Motor neuron (in vitro differentiated cells): Measurements from ENCODE around the gene OR9G1. TPM values are rescaled to one million over a fixed set of nuclear protein-coding genes. Genes with fewer than 3 reads are reported as not detected.
A peak's percentile ranks its signal among the peaks of the same experiment; 100 is the strongest.

Experiments used
- ATAC-seq, 8 experiments: fragments of 200-7000 bp; cut with Tn5 transposase; replicated peaks in 6 of 8; 2 replicates each; pipeline ENCODE4 v1.8.0; 2021; ENCODE audit warnings: mild to moderate bottlenecking in 8 of 8, moderate library complexity in 8 of 8
- H3K27ac ChIP-seq, 2 donors: fragments of 250-450 bp; sonication (Bioruptor Pico); 2 replicates each; pipeline ENCODE4 v1.9.0; 2021; ENCODE audit warnings: antibody characterized with exemption in 2 of 2, mild to moderate bottlenecking in 2 of 2, moderate library complexity in 1 of 2
- H3K4me1 ChIP-seq, 2 donors: fragments of 250-450 bp; sonication (Bioruptor Pico); replicated peaks in 1 of 2; 2 replicates each; pipeline ENCODE4 v1.6.1; 2021; ENCODE audit warnings: antibody characterized with exemption in 2 of 2, mild to moderate bottlenecking in 2 of 2, moderate library complexity in 1 of 2
- H3K4me3 ChIP-seq, 5 donors: fragments of 250-450 bp; sonication (Bioruptor Pico); 2 replicates each; pipeline ENCODE4 v1.9.0; 2021; ENCODE audit warnings: antibody characterized with exemption in 5 of 5, mild to moderate bottlenecking in 5 of 5, moderate library complexity in 4 of 5
- WGBS, 10 experiments: fragments of 450-650 bp; shearing (Covaris generic); methylation state at CpG; one replicate each; pipeline ENCODE4 v1.0.0; 2022; 5-methylcytosine and 5-hydroxymethylcytosine counted together
- in situ Hi-C, 9 experiments: fragments of 400-800 bp; cut with MboI; loops; one replicate each; pipeline ENCODE4 v1.15.0; 2021; ENCODE audit warnings: low sequenced_read_pairs in 9 of 9, low pct_unique_long_range_greater_than_20kb in 2 of 9; ENCODE audit not compliant: unreplicated experiment in 9 of 9
- total RNA-seq, 8 experiments: library from RNA; unstranded; fragments of 300-600 nt; gene quantifications; 2 replicates each; pipeline versions ENCODE4 v1.2.3 to v1.2.4, GENCODE V29; 2022

OR9G1 gene
- total RNA-seq, 8 experiments from 2014 or later, result 0.18 to 2.1 (median 0.49) TPM; not detected in 3

DNA sequence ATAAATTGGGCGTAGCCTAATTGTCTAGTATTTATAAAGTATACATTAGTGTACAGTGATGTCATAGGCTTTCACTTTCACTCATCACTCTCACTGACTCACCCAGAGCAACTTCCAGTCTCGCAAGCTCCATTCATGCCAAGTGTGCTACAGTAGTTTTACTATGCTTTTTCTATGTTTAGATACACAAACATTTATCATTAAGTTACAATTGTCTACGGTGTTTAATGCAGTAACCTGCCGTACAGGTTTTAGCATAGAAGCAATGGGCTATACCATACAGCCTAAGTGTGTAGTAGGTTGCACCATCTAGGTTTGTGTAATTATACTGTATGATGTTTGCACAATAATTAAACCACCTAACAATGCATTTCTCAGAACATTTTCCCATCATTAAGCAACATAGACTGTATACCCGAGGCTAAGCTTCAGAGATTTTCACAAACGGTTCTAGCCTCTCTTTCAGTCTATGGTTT is 17.5 kb downstream of the OR9G1 start:
- peak in 1 of 8 experiments; percentile 23 for ATAC-seq
- H3K4me1 ChIP-seq, result peaks cover 0 to 2% of the 10 kb centered on the region in 2 donors
- no peak overlapping the region for H3K4me3 ChIP-seq
- in situ Hi-C loops, result no loop called here
- H3K27ac ChIP-seq, result no peak overlapping the region
- 22 to 93% (median 65%) methylated on average over 3 to 6 of the region's 6 CpGs; no CpG with 5 or more reads in 1 of the 10 experiments for WGBS, 10 experiments

GRCh38 chr11:56720513-56720912 is 21.6 kb downstream of the OR9G1 start:
- in situ Hi-C loops, result no loop called here
- 22 to 80% (median 67%) methylated on average over 1 to 3 of the region's 4 CpGs; no CpG with 5 or more reads in 4 of the 10 experiments for WGBS, 10 experiments
- Histone ChIP-seq H3K4me1 (peaks cover 0 to 2% of the 10 kb centered on the region in 2 donors), H3K27ac (peak overlapping the region in 1 of 2 donors; percentile 49), H3K4me3 (no peak overlapping the region)
- peak in 3 of 8 experiments; percentile 53 to 59 (median 55) for ATAC-seq

DNA sequence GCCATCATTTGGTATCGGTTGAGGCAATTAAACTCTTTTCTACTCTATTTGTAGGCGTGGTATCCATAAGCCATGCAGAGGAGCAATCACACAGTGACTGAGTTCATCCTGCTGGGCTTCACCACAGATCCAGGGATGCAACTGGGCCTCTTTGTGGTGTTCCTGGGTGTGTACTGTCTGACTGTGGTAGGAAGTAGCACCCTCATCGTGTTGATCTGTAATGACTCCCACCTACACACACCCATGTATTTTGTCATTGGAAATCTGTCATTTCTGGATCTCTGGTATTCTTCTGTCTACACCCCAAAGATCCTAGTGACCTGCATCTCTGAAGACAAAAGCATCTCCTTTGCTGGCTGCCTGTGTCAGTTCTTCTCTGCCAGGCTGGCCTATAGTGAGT is 41.2 kb downstream of the OR9G1 start:
- no peak overlapping the region for H3K27ac ChIP-seq
- no peaks in the 10 kb centered on the region for H3K4me1 ChIP-seq
- ATAC-seq, result peak in 2 of 8 experiments; percentile 25 to 68
- WGBS, 10 experiments, result 0 to 91% (median 51%) methylated on average over 1 to 3 of the region's 3 CpGs; no CpG with 5 or more reads in 4 of the 10 experiments
- no peak overlapping the region for H3K4me3 ChIP-seq
- in situ Hi-C loops, result no loop called here

GRCh38 chr11:56740886-56741285 is 42.0 kb downstream of the OR9G1 start:
- in situ Hi-C loops, result no loop called here
- H3K4me3 ChIP-seq, result no peak overlapping the region
- WGBS, 10 experiments, result 4 to 94% (median 76%) methylated on average over 2 to 4 of the region's 4 CpGs; no CpG with 5 or more reads in 1 of the 10 experiments
- H3K4me1 ChIP-seq, result no peaks in the 10 kb centered on the region
- no peak overlapping the region for H3K27ac ChIP-seq
- ATAC-seq, result no peak

- ATAC-seq, result no peak
- in situ Hi-C loops, result no loop called here
- WGBS, 10 experiments, result 13 to 100% (median 67%) methylated on average over 1 of the region's 1 CpG; no CpG with 5 or more reads in 1 of the 10 experiments
- H3K4me1 ChIP-seq, result no peaks in the 10 kb centered on the region
- H3K27ac ChIP-seq, result no peak within 1 kb of the TSS
- no peak within 1 kb of the TSS for H3K4me3 ChIP-seq
Measured at GRCh38 chr11:56748597-56748996, 49.7 kb downstream of the OR9G1 start, which contains the start of gene OR9G4. Gene OR9G4, minus strand, starts transcription at chr11:56748697. Its CDS starts 4,931 bp downstream, at chr11:56743766.

GRCh38 chr11:56750190-56750589 is 51.3 kb downstream of the OR9G1 start:
- WGBS, 10 experiments, result 0 to 83% (median 37%) methylated on average over 1 to 4 of the region's 5 CpGs; no CpG with 5 or more reads in 5 of the 10 experiments
- no peak for ATAC-seq
- in situ Hi-C loops, result no loop called here

DNA sequence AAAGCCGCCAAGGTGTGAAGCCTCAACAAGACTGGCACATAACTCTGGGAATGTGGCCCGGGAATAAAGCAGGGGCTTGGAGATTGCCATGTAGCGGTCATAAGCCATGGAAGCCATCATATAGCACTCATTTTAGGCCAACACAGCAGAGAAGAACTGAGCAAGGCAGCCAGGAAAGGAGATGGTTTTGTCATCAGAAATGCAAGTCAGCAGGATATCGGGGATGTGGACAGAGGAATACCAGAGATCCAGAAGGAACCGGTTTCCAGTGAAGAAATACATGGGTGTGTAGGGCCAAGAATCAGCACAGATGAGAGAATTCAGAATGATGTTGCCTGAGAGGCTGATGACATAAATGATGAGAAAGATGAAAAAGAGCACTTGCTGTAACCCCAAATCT is 52.6 kb downstream of the OR9G1 start:
- in situ Hi-C loops, result no loop called here
- Histone ChIP-seq H3K4me3 (no peak overlapping the region), H3K4me1 (no peaks in the 10 kb centered on the region), H3K27ac (no peak overlapping the region)
- peak in 1 of 8 experiments; percentile 25 for ATAC-seq
- WGBS, 10 experiments, result 0 to 87% (median 65%) methylated on average over 1 to 5 of the region's 5 CpGs; no CpG with 5 or more reads in 1 of the 10 experiments

More at GRCh38 chr11:56750190-56750589, 51.3 kb downstream of the OR9G1 start:
- no peak overlapping the region for H3K27ac ChIP-seq
- no peaks in the 10 kb centered on the region for H3K4me1 ChIP-seq
- H3K4me3 ChIP-seq, result no peak overlapping the region

Other genes starting within 250 kb of the OR9G1 start
- not detected for gene OR5M3, start 225.7 kb upstream of the OR9G1 start, total RNA-seq
- not detected for gene OR5M8, start 207.7 kb upstream of the OR9G1 start, total RNA-seq
- gene OR5M11, start 155.8 kb upstream of the OR9G1 start, total RNA-seq, result under 1 TPM in 1 of 8 experiments, not detected in 7; 0.28 TPM
- under 1 TPM in 1 of 8 experiments, not detected in 7; 0.66 TPM for gene OR5M10, start 121.4 kb upstream of the OR9G1 start, total RNA-seq
- under 1 TPM in 3 of 8 experiments, not detected in 5; under 0.01 to 0.49 (median 0.28) TPM for gene OR5M1, start 84.2 kb upstream of the OR9G1 start, total RNA-seq
- gene OR5AP2, start 56.7 kb upstream of the OR9G1 start, total RNA-seq, result under 1 TPM in 2 of 8 experiments, not detected in 6; 0.11 to 0.90 TPM
- gene OR5AR1, start 35.4 kb upstream of the OR9G1 start, total RNA-seq, result under 1 TPM in 4 of 8 experiments, not detected in 4; 0.11 to 0.73 (median 0.42) TPM
- gene OR9G4, start 49.6 kb downstream of the OR9G1 start, total RNA-seq, result under 1 TPM in 2 of 8 experiments, not detected in 6; 0.05 to 0.21 TPM